ENCODE data around the gene IL1B.
"Not testable (repeated sequence)": the region's sequence is repeated elsewhere in the genome, so short reads cannot be mapped to it uniquely, and the experiment has no call there.

IL1B gene

GRCh38 chr2:112876971-112877361, 40.4 kb upstream of the IL1B start:
- no peaks in the 10 kb centered on the region for H3K27me3 ChIP-seq (ENCODE audit: control insufficient read depth in 2 of 2, insufficient read depth in 2 of 2, low read length in 2 of 2)
- H3K4me1 ChIP-seq (ENCODE audit: control insufficient read depth in 2 of 2, insufficient read depth in 2 of 2, low read length in 2 of 2): no peaks in the 10 kb centered on the region
- no peak overlapping the region for H3K9ac ChIP-seq (ENCODE audit: low read depth in 1 of 2, low read length in 2 of 2)
- H3K9me3 ChIP-seq (ENCODE audit: control insufficient read depth in 2 of 2, low read length in 2 of 2): no peaks in the 10 kb centered on the region
- H3K4me3 ChIP-seq (ENCODE audit: low read length in 2 of 2): no peak overlapping the region
- H3K27ac ChIP-seq (ENCODE audit: low read depth in 2 of 2, low read length in 2 of 2): no peak overlapping the region
- no peaks in the 10 kb centered on the region for H3K36me3 ChIP-seq (ENCODE audit: control insufficient read depth in 2 of 2, insufficient read depth in 2 of 2, low read length in 2 of 2)

DNA sequence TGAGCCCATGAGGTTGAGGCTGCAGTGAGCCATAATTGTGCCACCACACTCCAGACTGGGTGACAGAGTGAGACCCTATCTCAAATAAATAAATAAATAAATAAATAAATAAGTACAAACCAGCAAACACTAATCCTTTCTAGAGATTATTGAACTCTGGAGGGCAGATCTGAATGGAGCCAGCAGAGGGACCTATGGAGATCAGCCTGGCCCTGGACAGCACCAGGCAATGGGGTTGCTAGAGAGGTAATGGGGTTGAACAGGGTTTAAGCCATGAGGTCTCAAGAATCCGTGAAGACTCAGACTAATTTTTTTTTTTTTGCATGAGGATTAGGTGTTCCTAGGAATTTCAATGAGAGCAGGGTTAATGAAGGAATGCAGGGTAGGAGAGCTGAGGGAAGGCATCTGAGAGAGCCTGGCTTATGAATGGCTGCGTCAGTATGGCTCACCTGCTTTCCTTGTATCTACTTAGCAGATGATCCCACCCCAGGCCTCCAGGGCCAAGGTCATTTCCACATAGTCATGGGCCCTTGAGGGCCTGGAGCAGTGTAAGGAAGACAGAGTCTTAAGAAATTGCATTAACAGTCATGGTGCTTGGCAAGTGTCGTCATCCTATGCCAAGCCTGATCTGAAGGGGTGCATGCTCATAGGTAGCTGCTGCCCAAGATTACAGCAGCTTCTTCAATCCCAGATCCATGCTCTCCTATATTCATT, 39.8 kb upstream of the IL1B start:
- no peaks in the 10 kb centered on the region for H3K9me3 ChIP-seq (ENCODE audit: control insufficient read depth in 2 of 2, low read length in 2 of 2)
- no peak overlapping the region for H3K9ac ChIP-seq (ENCODE audit: low read depth in 1 of 2, low read length in 2 of 2)
- H3K27me3 ChIP-seq (ENCODE audit: control insufficient read depth in 2 of 2, insufficient read depth in 2 of 2, low read length in 2 of 2): no peaks in the 10 kb centered on the region
- H3K36me3 ChIP-seq (ENCODE audit: control insufficient read depth in 2 of 2, insufficient read depth in 2 of 2, low read length in 2 of 2): no peaks in the 10 kb centered on the region
- no peak overlapping the region for H3K27ac ChIP-seq (ENCODE audit: low read depth in 2 of 2, low read length in 2 of 2)
- peaks cover under 1 to 2% of the 10 kb centered on the region in 2 donors for H3K4me1 ChIP-seq (ENCODE audit: control insufficient read depth in 2 of 2, insufficient read depth in 2 of 2, low read length in 2 of 2)
- H3K4me3 ChIP-seq (ENCODE audit: low read length in 2 of 2): no peak overlapping the region

GRCh38 chr2:112870841-112871835, 34.6 kb upstream of the IL1B start:
- no peaks in the 10 kb centered on the region for H3K36me3 ChIP-seq (ENCODE audit: control insufficient read depth in 2 of 2, insufficient read depth in 2 of 2, low read length in 2 of 2)
- H3K4me3 ChIP-seq (ENCODE audit: low read length in 2 of 2): no peak overlapping the region
- H3K4me1 ChIP-seq (ENCODE audit: control insufficient read depth in 2 of 2, insufficient read depth in 2 of 2, low read length in 2 of 2): peaks cover 33 to 34% of the 10 kb centered on the region in 2 donors
- H3K27me3 ChIP-seq (ENCODE audit: control insufficient read depth in 2 of 2, insufficient read depth in 2 of 2, low read length in 2 of 2): no peaks in the 10 kb centered on the region
- peak overlapping the region; percentile 13 to 40 for H3K27ac ChIP-seq (ENCODE audit: low read depth in 2 of 2, low read length in 2 of 2)
- peak overlapping the region in 1 of 2 donors; percentile 27 for H3K9ac ChIP-seq (ENCODE audit: low read depth in 1 of 2, low read length in 2 of 2)
- H3K9me3 ChIP-seq (ENCODE audit: control insufficient read depth in 2 of 2, low read length in 2 of 2): no peaks in the 10 kb centered on the region

GRCh38 chr2:112869258-112869842, 32.8 kb upstream of the IL1B start:
- Histone ChIP-seq H3K4me3 (ENCODE audit: low read length in 2 of 2) (no peak overlapping the region), H3K9ac (ENCODE audit: low read depth in 1 of 2, low read length in 2 of 2) (no peak overlapping the region), H3K9me3 (ENCODE audit: control insufficient read depth in 2 of 2, low read length in 2 of 2) (no peaks in the 10 kb centered on the region), H3K27ac (ENCODE audit: low read depth in 2 of 2, low read length in 2 of 2) (peak overlapping the region; percentile 58 to 64), H3K4me1 (ENCODE audit: control insufficient read depth in 2 of 2, insufficient read depth in 2 of 2, low read length in 2 of 2) (peaks cover 33 to 38% of the 10 kb centered on the region in 2 donors), H3K36me3 (ENCODE audit: control insufficient read depth in 2 of 2, insufficient read depth in 2 of 2, low read length in 2 of 2) (no peaks in the 10 kb centered on the region), H3K27me3 (ENCODE audit: control insufficient read depth in 2 of 2, insufficient read depth in 2 of 2, low read length in 2 of 2) (no peaks in the 10 kb centered on the region)

DNA sequence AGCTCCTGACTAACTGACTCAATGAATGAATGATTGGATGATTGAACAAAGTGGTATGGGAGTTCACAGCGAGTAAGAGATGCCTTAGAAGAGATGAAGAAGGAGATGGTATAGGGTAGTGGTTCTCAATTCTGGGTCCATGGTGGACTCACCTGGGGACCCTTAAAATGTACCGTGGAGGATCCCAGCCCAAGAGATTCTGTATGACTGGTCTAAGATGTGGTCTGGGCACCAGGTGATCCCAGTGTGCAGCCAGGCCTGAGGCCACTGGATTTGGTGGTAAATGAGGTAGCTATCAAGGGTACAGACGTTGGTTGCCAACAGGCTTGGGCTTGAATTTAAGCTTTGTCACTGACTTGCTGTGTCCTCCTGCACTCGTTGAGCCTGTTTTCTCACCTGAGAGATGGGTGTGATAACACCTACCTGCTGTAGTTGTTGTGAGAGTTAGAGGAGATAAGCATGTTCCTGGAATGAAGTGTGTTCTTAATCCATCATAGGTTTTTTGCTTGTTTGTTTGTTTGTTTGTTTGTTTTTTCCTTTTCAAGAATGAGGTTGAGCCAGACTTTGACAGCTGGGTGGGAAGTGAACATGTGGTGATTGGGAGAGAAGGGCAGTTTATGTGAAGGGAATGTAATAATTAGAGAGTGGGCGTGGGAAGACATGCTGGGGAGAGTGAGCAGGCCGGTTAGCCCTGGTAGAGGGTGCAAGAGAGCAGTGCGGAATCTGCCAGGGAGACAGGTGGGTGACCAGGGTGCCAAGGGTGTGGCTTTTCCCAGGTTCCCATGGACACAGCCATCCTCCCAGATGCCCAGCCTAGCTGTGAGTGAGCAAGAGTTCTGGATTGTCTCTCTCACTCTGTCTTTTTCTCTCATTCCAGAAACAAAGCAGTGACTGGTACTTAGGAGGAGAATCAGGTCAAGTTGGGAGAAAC, 31.4 kb upstream of the IL1B start:
- Histone ChIP-seq H3K9ac (ENCODE audit: low read depth in 1 of 2, low read length in 2 of 2) (no peak overlapping the region), H3K4me3 (ENCODE audit: low read length in 2 of 2) (no peak overlapping the region), H3K9me3 (ENCODE audit: control insufficient read depth in 2 of 2, low read length in 2 of 2) (no peaks in the 10 kb centered on the region), H3K36me3 (ENCODE audit: control insufficient read depth in 2 of 2, insufficient read depth in 2 of 2, low read length in 2 of 2) (no peaks in the 10 kb centered on the region), H3K4me1 (ENCODE audit: control insufficient read depth in 2 of 2, insufficient read depth in 2 of 2, low read length in 2 of 2) (peaks cover 33 to 38% of the 10 kb centered on the region in 2 donors), H3K27ac (ENCODE audit: low read depth in 2 of 2, low read length in 2 of 2) (peak overlapping the region; percentile 28 to 58), H3K27me3 (ENCODE audit: control insufficient read depth in 2 of 2, insufficient read depth in 2 of 2, low read length in 2 of 2) (no peaks in the 10 kb centered on the region)

DNA sequence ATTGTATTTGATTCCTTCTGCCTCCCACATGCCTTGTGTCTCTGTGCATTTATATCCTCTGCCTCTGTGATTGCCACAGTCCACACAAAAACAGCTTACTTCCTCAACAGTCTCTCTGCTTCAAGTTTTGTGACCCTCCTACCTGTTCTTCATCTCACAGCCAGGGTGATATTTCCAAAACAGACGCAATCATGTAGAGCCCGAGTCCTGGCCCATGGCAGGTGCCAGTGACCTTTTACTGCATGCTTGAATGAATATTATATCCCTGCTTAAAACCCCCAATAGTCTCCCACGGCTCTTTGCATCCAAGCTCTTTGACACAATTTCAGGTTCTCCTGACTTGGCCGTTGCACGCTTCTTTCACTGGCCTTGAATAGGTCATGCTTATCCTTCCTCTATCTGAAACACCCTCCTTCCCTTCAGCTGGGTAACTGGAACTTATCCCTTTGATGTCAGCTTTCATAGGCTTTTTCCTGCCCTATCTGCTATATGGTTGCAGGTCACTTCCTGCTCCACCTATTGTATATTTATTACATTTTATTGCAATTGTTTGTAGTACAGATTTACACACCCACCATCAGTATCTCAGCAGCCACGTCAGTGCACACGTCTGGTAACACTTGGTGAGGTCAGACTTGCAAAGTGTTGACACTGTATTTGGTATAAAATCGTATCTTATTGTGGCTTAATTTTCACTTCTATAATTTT, 29.7 kb upstream of the IL1B start:
- Histone ChIP-seq H3K4me1 (ENCODE audit: control insufficient read depth in 2 of 2, insufficient read depth in 2 of 2, low read length in 2 of 2) (peaks cover 30 to 35% of the 10 kb centered on the region in 2 donors), H3K9ac (ENCODE audit: low read depth in 1 of 2, low read length in 2 of 2) (peak overlapping the region in 1 of 2 donors; percentile 15), H3K27ac (ENCODE audit: low read depth in 2 of 2, low read length in 2 of 2) (peak overlapping the region; percentile 49 to 76), H3K4me3 (ENCODE audit: low read length in 2 of 2) (no peak overlapping the region), H3K36me3 (ENCODE audit: control insufficient read depth in 2 of 2, insufficient read depth in 2 of 2, low read length in 2 of 2) (no peaks in the 10 kb centered on the region), H3K9me3 (ENCODE audit: control insufficient read depth in 2 of 2, low read length in 2 of 2) (no peaks in the 10 kb centered on the region), H3K27me3 (ENCODE audit: control insufficient read depth in 2 of 2, insufficient read depth in 2 of 2, low read length in 2 of 2) (no peaks in the 10 kb centered on the region)

DNA sequence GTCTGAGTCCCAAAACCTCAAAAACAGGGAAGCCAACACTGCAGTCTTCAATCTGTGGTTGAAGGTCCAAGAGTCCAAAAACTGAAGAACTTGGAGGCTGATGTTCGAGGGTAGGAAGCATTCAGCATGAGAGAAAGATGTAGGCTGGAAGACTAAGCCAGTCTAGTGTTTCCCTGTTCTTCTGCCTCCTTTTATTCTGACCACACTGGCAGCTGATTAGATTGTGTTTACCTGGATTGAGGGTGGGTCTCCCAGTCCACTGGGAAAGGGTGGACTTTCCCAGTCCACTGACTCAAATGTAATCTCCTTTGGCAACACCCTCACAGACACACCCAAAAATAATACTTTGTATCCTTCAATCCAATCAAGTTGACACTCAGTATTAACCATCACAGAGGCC, 27.5 kb upstream of the IL1B start:
- Histone ChIP-seq H3K27me3 (ENCODE audit: control insufficient read depth in 2 of 2, insufficient read depth in 2 of 2, low read length in 2 of 2) (no peaks in the 10 kb centered on the region), H3K9ac (ENCODE audit: low read depth in 1 of 2, low read length in 2 of 2) (no peak overlapping the region), H3K4me1 (ENCODE audit: control insufficient read depth in 2 of 2, insufficient read depth in 2 of 2, low read length in 2 of 2) (peaks cover 13 to 17% of the 10 kb centered on the region in 2 donors), H3K36me3 (ENCODE audit: control insufficient read depth in 2 of 2, insufficient read depth in 2 of 2, low read length in 2 of 2) (no peaks in the 10 kb centered on the region), H3K4me3 (ENCODE audit: low read length in 2 of 2) (no peak overlapping the region), H3K27ac (ENCODE audit: low read depth in 2 of 2, low read length in 2 of 2) (no peak overlapping the region), H3K9me3 (ENCODE audit: control insufficient read depth in 2 of 2, low read length in 2 of 2) (peaks cover 0 to 5% of the 10 kb centered on the region in 2 donors)

DNA sequence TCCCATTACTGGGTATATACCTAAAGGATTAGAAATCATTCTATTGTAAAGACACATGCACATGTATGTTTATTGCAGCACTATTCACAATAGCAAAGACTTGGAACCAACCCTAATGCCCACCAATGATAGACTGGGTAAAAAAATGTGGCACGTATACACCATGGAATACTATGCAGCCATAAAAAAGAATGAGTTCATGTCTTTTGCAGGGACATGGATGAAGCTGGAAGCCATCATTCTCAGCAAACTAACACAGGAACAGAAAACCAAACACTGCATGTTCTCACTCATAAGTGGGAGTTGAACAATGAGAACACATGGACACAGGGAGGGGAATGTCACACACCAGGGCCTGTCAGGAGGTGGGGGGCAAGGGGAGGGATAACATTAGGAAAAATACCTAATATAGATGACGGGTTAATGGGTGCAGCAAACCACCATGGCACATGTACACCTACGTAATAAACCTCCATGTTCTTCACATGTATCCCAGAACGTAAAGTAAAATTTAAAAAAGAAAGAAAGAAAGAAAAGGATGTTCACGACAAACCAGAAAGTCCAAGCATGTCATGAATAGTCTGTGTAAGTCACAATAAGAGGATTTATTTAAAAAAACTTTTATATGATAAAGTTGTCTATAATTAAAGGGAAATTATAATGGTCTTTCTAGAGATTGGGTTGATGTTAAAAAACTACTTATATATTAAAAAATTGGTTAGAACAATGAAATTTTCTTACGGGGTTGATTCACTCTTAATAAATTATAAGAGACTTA, 23.0 kb upstream of the IL1B start:
- not testable (repeated sequence) for H3K36me3 ChIP-seq (ENCODE audit: control insufficient read depth in 2 of 2, insufficient read depth in 2 of 2, low read length in 2 of 2); H3K27ac ChIP-seq (ENCODE audit: low read depth in 2 of 2, low read length in 2 of 2); H3K9ac ChIP-seq (ENCODE audit: low read depth in 1 of 2, low read length in 2 of 2); H3K9me3 ChIP-seq (ENCODE audit: control insufficient read depth in 2 of 2, low read length in 2 of 2); H3K4me1 ChIP-seq (ENCODE audit: control insufficient read depth in 2 of 2, insufficient read depth in 2 of 2, low read length in 2 of 2); H3K4me3 ChIP-seq (ENCODE audit: low read length in 2 of 2); H3K27me3 ChIP-seq (ENCODE audit: control insufficient read depth in 2 of 2, insufficient read depth in 2 of 2, low read length in 2 of 2)
